SIG-M5 treated with dmso at 0.1 percent for 504 hours (cell line): Measurements from ENCODE around the gene KMT2C.
"Not testable (repeated sequence)": the region's sequence is repeated elsewhere in the genome, so short reads cannot be mapped to it uniquely, and the experiment has no call there.

Source experiments
- DNase-seq: peaks from one replicate; lab custom pipeline; 2025; ENCODE audit not compliant: unreplicated experiment; lab: John Stamatoyannopoulos, UW

KMT2C gene

DNA sequence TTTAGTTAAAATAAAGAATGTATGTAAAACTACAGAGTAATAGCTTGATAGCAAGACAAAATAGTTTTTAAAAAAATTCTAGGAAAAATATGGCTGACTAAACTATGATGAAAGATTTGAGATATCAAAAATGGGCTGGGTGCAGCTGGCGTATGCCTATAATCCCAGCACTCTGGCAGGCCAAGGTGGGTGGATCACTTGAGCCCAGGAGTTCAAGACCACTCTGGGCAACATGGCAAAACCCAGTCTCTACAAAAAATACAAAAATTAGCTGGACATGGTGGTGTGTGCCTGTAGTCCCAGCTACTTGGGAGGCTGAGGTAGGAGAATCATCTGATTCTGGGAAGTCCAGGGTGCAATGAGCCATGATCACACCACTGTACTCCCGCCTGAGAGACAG is 29.8 kb downstream of the KMT2C start:
- DNase-seq, result not testable (repeated sequence)

DNA sequence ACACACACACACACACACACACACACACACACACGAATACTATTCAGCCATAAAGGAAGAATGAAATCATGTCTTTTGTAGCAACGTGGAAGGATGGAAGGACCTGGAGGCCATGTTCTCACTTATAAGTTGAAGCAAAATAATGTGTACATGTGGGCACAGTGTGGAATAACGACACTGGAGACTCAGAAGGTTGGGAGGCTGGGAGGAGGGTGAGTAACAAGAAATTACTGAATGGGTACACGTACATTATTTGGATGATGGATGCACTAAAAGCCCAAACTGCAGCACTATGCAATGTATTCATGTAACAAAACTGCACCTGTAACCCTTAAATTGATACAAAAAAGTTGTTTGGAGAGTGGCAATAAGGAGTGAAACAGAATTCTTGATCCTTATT is 32.1 kb downstream of the KMT2C start:
- DNase-seq, result no peak

DNA sequence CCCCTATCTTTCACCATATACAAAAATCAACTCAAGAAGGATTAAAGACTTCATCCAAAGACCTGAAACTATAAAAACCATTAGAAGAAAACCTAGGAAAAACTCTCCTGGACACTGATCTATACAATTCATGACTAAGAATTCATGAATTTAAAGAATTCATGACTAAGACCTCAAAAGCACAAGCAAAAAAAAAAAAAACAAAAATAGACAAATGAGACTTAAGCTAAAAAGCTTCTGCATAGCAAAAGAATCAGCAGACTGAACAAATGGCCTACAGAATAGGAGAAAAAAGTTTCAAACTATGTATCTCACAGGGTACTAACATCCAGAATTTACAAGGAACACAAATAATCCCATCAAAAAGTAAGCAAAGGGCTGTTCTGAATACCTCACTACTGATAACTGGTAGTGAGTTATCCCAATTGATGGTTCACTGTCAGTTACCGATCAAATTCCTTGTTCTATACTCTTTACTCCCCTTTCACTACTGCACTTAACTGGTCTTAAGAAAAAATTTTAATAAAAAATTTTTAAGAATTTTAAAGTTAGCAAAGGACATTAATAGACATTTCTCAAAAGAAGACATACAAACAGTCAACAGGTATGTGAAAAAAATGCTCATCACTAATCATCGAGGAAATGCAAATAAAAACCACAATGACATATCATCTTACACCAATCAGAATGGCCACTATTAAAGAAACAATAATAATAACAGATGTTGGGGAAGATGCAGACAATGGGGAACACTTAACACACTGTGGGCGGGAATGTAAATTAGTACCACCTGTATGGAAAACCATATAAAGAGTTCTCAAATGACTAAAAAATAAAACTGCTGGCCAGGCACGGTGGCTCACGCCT is 33.2 kb downstream of the KMT2C start:
- no peak for DNase-seq

DNA sequence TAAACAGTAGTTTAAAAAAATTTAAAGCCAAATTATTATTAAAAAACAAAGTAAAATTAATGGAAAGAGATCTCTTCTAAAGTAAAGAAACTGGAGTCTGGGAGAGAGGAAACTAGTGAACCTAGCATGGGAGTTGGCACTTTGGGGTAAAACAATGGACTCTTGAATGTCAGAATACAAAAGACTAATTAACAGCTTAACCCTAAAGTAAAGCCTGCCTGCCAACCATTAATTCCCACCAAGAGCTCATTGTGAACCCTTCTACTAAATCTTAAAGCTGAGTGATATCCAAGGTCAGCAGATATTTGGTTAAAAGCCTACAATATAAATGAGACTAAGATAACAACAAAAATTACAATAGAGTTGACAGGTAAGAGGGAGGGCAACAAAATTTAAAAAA is 36.5 kb downstream of the KMT2C start:
- DNase-seq, result no peak

GRCh38 chr7:152395112-152395511 is 40.7 kb downstream of the KMT2C start:
- DNase-seq, result no peak

GRCh38 chr7:152394214-152394613 is 41.6 kb downstream of the KMT2C start:
- not testable (repeated sequence) for DNase-seq

GRCh38 chr7:152392254-152392653 is 43.5 kb downstream of the KMT2C start:
- DNase-seq, result no peak

DNA sequence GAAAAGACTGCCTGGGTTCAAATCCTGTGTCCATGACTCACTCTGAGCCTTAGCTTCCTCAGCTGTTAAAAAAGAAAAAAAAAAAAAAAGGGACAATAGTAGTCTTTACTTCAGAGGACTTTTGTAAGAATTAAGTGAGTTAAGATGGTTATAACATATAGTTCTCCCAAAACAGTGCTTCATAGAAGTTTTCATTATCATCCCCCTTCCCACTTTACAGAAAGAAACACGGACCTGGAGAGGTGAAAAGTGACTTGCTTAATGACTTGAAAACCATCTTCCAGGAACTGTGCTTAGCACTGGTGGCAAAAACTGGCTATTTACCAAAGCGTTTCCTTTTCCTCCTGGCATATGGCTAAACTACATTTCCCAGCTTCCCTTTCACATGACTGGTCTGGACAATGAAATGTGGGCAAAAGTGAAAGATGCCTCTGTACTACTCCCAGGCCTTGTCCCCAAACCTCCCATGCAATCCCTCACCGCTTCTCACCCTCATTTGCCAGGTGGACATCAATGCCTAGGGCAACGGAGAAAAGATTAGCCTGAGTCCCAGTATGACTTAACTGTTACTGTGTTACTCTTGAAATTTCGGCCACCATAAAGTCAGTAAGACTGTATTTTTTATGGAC is 49.6 kb downstream of the KMT2C start:
- DNase-seq, result not testable (repeated sequence)

GRCh38 chr7:152384235-152385200 is 51.3 kb downstream of the KMT2C start:
- DNase-seq, result not testable (repeated sequence)

GRCh38 chr7:152383341-152384234 is 52.2 kb downstream of the KMT2C start:
- no peak for DNase-seq

DNA sequence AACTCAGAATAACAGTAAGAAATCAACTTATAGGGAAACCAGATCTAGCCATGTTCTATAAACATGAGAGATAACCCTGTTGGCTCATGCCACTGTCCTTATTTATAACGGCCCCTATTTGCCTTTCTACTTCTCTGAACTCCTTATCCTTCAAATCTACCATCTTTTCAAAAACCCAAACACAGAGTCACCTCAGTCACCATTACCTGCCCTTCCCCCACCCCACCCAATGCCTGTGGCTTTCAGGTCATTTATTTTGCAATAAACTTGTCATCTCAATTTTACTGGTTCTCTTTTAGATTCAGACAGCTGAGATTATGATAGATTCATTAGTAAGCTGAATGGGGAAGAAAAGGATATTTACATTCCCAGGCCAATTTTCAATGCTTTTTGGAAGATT is 53.6 kb downstream of the KMT2C start:
- no peak for DNase-seq

GRCh38 chr7:152380931-152381578 is 54.7 kb downstream of the KMT2C start:
- not testable (repeated sequence) for DNase-seq

DNA sequence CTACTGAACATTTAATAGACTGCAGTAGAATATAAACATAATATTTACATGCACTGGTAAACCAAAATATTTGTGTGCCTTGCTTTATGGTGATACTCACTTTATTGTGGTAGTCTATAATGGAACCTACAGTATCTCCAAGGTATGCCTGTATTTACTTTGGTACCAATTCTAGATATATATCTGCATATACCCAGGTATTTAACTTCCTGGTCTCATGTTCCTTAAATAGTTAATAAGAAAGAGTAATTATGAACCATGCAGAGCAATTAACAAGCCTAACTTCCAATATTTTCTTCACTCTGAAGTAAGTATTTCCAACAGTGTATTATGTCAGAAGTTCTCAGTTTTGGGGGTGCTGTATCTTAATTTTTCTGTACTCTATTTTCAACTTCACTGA is 57.3 kb downstream of the KMT2C start:
- DNase-seq, result not testable (repeated sequence)

DNA sequence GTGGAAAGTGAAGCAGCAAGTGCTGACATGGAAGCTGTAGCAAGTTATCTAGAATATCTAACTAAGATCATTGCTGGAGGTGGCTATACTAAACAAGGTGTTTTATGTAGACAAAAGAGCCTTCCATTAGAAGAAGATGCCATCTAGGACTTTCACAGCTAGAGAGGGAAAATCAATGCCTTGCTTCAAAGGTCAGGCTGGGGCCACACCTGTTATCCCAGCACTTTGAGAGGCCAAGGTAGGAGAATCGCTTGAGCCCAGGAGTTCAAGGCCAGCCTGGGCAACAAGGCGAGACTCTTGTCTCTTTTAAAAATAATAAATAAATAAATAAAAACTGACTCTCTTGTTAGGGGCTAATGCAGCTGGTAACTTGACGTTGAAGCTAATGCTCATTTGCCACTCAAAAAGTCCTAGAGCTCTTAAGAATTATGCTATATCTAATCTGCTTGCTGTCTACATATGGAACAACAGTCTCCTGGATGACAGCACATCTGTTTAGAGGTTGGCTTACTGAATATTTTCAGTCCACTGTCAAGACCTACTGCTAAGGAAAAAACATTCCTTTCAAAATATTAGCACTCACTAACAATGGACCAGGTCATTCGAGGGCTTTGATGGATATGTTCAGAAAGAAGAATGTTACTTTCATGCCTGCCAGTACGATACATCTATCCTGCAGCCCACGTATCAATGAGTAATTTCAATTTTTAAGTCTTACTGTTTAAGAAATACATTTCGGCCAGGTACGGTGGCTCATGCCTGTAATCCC is 58.9 kb downstream of the KMT2C start:
- not testable (repeated sequence) for DNase-seq

- DNase-seq, result no peak
These were observed 65.5 kb downstream of the KMT2C start for GRCh38 chr7:152370297-152370696.

DNA sequence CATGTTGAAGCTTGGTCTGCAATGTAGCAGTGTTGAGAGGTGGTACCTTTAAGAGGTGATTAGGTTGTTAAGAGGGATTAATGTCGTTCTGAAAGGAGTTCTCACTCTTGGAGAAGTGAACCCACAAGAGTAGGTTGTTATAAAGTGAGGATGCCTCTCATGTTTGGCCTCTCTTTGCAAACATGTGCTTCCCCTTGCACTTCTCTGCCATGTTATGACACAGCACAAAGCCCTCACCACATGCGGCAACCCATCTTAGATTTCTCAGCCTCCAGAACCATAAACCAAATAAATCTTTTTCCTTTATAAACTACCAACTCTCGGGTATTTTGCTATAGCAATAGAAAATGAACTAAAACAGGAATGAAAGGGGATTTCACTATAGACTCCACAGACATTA is 66.3 kb downstream of the KMT2C start:
- DNase-seq, result no peak

GRCh38 chr7:152367170-152367569 is 68.6 kb downstream of the KMT2C start:
- DNase-seq, result no peak

DNA sequence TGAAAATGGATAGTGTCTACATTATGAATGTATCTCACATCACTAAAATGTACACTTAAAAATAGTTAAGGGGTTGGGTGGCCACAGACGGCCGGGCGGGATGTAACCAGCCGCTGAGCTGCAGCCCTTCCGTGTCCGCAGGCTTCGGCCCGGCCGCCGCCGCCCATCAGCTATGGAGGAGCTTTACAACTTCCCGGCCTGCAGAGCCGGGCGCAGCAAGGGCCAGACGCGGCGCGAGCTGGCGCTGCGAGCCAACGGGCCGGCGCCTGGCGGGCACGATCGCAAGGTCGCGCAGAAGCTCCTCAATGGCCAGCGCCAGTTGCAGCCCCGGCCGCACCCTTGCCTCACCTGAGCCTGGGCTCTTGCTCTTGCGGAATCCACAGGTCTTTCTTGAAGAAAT is 69.1 kb downstream of the KMT2C start:
- no peak for DNase-seq

- no peak for DNase-seq
These were observed 69.7 kb downstream of the KMT2C start for GRCh38 chr7:152365982-152366603.
